H9 (cell line): Measurements from ENCODE around the gene SV2C. TPM values are rescaled to one million over a fixed set of nuclear protein-coding genes. Genes with fewer than 3 reads are reported as not detected.

ENCODE experiments used
- DNase-seq: peaks from one replicate; pipeline ENCODE4 v3.0.0-alpha.2; 2017
- H2AFZ ChIP-seq: one replicate; pipeline ENCODE4 v1.6.1; 2013; ENCODE audit warnings: mild to moderate bottlenecking, low read length, control low read depth, moderate library complexity
- H2AK5ac ChIP-seq: 2 replicates; pipeline ENCODE4 v1.6.1; 2013; ENCODE audit warnings: low read length, control low read depth, mixed read lengths; ENCODE audit not compliant: insufficient read length
- H2BK120ac ChIP-seq: one replicate; pipeline ENCODE4 v1.6.1; 2013; ENCODE audit warnings: low read depth, mild to moderate bottlenecking, low read length, control low read depth, inconsistent platforms; ENCODE audit not compliant: poor library complexity, severe bottlenecking
- H2BK12ac ChIP-seq: 2 replicates; pipeline ENCODE4 v1.6.1; 2013; ENCODE audit warnings: low read length, control low read depth, mixed read lengths, low read depth; ENCODE audit not compliant: insufficient read length
- H2BK15ac ChIP-seq: 2 replicates; pipeline ENCODE4 v1.6.1; 2013; ENCODE audit warnings: low read depth, low read length, control low read depth
- H2BK20ac ChIP-seq: one replicate; pipeline ENCODE4 v1.6.1; 2013; ENCODE audit warnings: low read depth, mild to moderate bottlenecking, low read length, control low read depth, inconsistent platforms; ENCODE audit not compliant: poor library complexity, severe bottlenecking
- H2BK5ac ChIP-seq: 2 replicates; pipeline ENCODE4 v1.6.1; 2013; ENCODE audit warnings: low read length, control low read depth, mixed read lengths; ENCODE audit not compliant: insufficient read length
- H3K14ac ChIP-seq: 2 replicates; pipeline ENCODE4 v1.6.1; 2013; ENCODE audit warnings: low read length, control low read depth; ENCODE audit not compliant: insufficient read depth
- H3K18ac ChIP-seq: 2 replicates; pipeline ENCODE4 v1.6.1; 2013; ENCODE audit warnings: low read depth, mild to moderate bottlenecking, mixed read lengths, low read length, control low read depth; ENCODE audit not compliant: insufficient read length
- H3K23ac ChIP-seq: 2 replicates; pipeline ENCODE4 v1.6.1; 2013; ENCODE audit warnings: low read length, control low read depth, mixed read lengths, low read depth; ENCODE audit not compliant: insufficient read length
- H3K23me2 ChIP-seq: 2 replicates; pipeline ENCODE4 v1.6.1; 2013; ENCODE audit warnings: low read depth, mild to moderate bottlenecking, mixed read lengths, low read length, control low read depth; ENCODE audit not compliant: insufficient read length, poor library complexity, severe bottlenecking
- H3K27ac ChIP-seq: 2 replicates; pipeline ENCODE4 v1.5.1; 2013; ENCODE audit warnings: low read length, control low read depth, mixed read lengths, low read depth; ENCODE audit not compliant: insufficient read length
- H3K27me3 ChIP-seq: 2 replicates; pipeline ENCODE4 v1.6.1; 2013; ENCODE audit warnings: low read length, control low read depth, inconsistent platforms; ENCODE audit not compliant: insufficient read depth
- H3K4ac ChIP-seq: 2 replicates; pipeline ENCODE4 v1.6.1; 2013; ENCODE audit warnings: low read depth, mild to moderate bottlenecking, control low read depth, inconsistent platforms, low read length, moderate library complexity
- H3K4me1 ChIP-seq: 2 replicates; pipeline ENCODE4 v1.6.1; 2013; ENCODE audit warnings: low read length, control low read depth, inconsistent platforms; ENCODE audit not compliant: insufficient read depth
- H3K4me2 ChIP-seq: 2 replicates; pipeline ENCODE4 v1.6.1; 2013; ENCODE audit warnings: low read length, control low read depth, mixed read lengths; ENCODE audit not compliant: insufficient read length, insufficient read depth
- H3K56ac ChIP-seq: 2 replicates; pipeline ENCODE4 v1.6.1; 2013; ENCODE audit warnings: low read depth, mild to moderate bottlenecking, mixed read lengths, low read length, control low read depth; ENCODE audit not compliant: insufficient read length
- H3K79me1 ChIP-seq: 2 replicates; pipeline ENCODE4 v1.6.1; 2013; ENCODE audit warnings: low read depth, mild to moderate bottlenecking, moderate library complexity, low read length, control low read depth, inconsistent platforms; ENCODE audit not compliant: insufficient read depth, poor library complexity, severe bottlenecking
- H3K79me2 ChIP-seq: 2 replicates; pipeline ENCODE4 v1.6.1; 2013; ENCODE audit warnings: low read length, control low read depth, inconsistent platforms; ENCODE audit not compliant: insufficient read depth
- H3K9ac ChIP-seq: 2 replicates; pipeline ENCODE4 v1.6.1; 2013; ENCODE audit warnings: low read length, control low read depth, mixed read lengths; ENCODE audit not compliant: insufficient read length; ENCODE audit errors: extremely low read depth
- H3K9me3 ChIP-seq: one replicate; pipeline ENCODE4 v1.6.1; 2013; ENCODE audit warnings: low read depth, low read length, inconsistent platforms; ENCODE audit not compliant: control insufficient read depth
- H3T11ph ChIP-seq: one replicate; pipeline ENCODE4 v1.6.1; 2013; ENCODE audit warnings: mild to moderate bottlenecking, low read length, control low read depth, inconsistent platforms
- H4K20me1 ChIP-seq: one replicate; pipeline ENCODE4 v1.6.1; 2013; ENCODE audit not compliant: control insufficient read depth, insufficient read length, insufficient read depth
- H4K5ac ChIP-seq: 2 replicates; pipeline ENCODE4 v1.6.1; 2013; ENCODE audit warnings: low read depth, mild to moderate bottlenecking, mixed read lengths, low read length, control low read depth; ENCODE audit not compliant: insufficient read length
- H4K8ac ChIP-seq: replicated peaks from 2 replicates; pipeline ENCODE4 v1.6.1; 2013; ENCODE audit warnings: low read length, control low read depth, mixed read lengths, low read depth; ENCODE audit not compliant: insufficient read length
- H4K91ac ChIP-seq: 2 replicates; pipeline ENCODE4 v1.6.1; 2013; ENCODE audit warnings: low read depth, mild to moderate bottlenecking, moderate library complexity, mixed read lengths, low read length, control low read depth; ENCODE audit not compliant: insufficient read length
- H3K27ac Mint-ChIP-seq, 3 experiments: 2 replicates in 2 of 3; 3 replicates in 1 of 3; pipeline ENCODE4 v1.8.0; 2020 to 2021; ENCODE audit warnings: mixed read lengths in 3 of 3, mild to moderate bottlenecking in 1 of 3, moderate library complexity in 1 of 3
- H3K27me3 Mint-ChIP-seq: 2 replicates; pipeline ENCODE4 v1.8.0; 2021; ENCODE audit warnings: low read depth, mild to moderate bottlenecking, moderate library complexity, mixed read lengths
- H3K36me3 Mint-ChIP-seq, 3 experiments: 2 replicates in 2 of 3; 3 replicates in 1 of 3; pipeline ENCODE4 v1.8.0; 2020 to 2021; ENCODE audit warnings: low read depth in 3 of 3, mixed read lengths in 3 of 3; ENCODE audit not compliant: insufficient read depth in 1 of 3
- H3K4me1 Mint-ChIP-seq, 2 experiments: 2 replicates each; pipeline ENCODE4 v1.8.0; 2020; ENCODE audit warnings: mixed read lengths in 2 of 2
- H3K4me3 Mint-ChIP-seq, 2 experiments: 2 replicates in 1 of 2; 3 replicates in 1 of 2; pipeline ENCODE4 v1.8.0; 2020 to 2021; ENCODE audit warnings: mild to moderate bottlenecking in 2 of 2, mixed read lengths in 2 of 2, moderate library complexity in 1 of 2
- H3K9me3 Mint-ChIP-seq, 2 experiments: 2 replicates in 1 of 2; 3 replicates in 1 of 2; pipeline ENCODE4 v1.8.0; 2020; ENCODE audit warnings: mild to moderate bottlenecking in 2 of 2, mixed read lengths in 2 of 2, moderate library complexity in 1 of 2
- WGBS: extraction: QIAGEN DNeasy Blood & Tissue Kit; methylation state at CpG from one replicate; pipeline ENCODE4 v1.1.7; 2013; ENCODE audit warnings: missing lambda C conversion rate, low lambda C conversion rate, mixed read lengths; ENCODE audit not compliant: insufficient read length; ENCODE audit errors: extremely low coverage; 5-methylcytosine and 5-hydroxymethylcytosine counted together
- total RNA-seq: library from RNA; stranded (reverse); gene quantifications from 2 replicates; pipeline ENCODE4 v1.2.1, GENCODE V29; 2021
- TF ChIP-seq, protein P1 (sequence below): fragments of 200-600 bp; sonication (generic); conservative IDR thresholded peaks from 3 replicates; pipeline ENCODE4 v1.8.0; 2021; ENCODE audit warnings: antibody characterized with exemption, mild to moderate bottlenecking

Gene SV2C
- total RNA-seq, 1 experiment from 2014 or later: 0.09 TPM

DNA sequence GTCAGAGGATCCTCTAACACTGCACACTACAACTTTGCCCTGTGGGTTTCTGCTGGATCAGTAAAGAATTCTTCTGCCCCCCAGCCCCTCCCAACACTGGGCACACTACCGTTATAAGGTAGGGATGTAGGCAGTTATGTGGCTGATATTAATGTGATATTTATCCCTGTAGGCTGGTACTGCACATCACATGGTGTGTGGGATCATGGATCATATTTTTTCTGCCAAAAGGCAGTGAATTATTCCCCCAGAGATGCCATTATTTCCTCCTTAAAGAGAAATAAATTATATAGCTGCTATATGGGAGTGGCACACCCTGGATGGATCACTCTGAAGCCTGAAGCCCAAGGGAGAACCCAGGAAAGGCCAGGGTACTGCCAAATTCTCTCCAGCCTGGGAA is 69.5 kb downstream of the SV2C start:
- no peaks in the 10 kb centered on the region for H3K9me3 Mint-ChIP-seq
- Histone ChIP-seq H3K18ac (no peak overlapping the region), H4K5ac (no peak overlapping the region), H3T11ph (no peak overlapping the region), H3K4ac (no peak overlapping the region), H2BK120ac (no peak overlapping the region), H2BK5ac (no peak overlapping the region), H3K56ac (no peak overlapping the region), H2BK20ac (no peak overlapping the region), H3K23ac (no peak overlapping the region), H2BK12ac (no peak overlapping the region), H3K79me2 (no peaks in the 10 kb centered on the region), H3K9me3 (no peaks in the 10 kb centered on the region), H3K14ac (no peak overlapping the region), H3K27me3 (no peaks in the 10 kb centered on the region), H3K9ac (no peak overlapping the region), H2AK5ac (no peak overlapping the region), H3K27ac (no peak overlapping the region), H4K91ac (no peak overlapping the region), H4K20me1 (no peaks in the 10 kb centered on the region), H3K4me2 (no peak overlapping the region), H4K8ac (no peak overlapping the region), H3K4me1 (peaks cover 12% of the 10 kb centered on the region), H2BK15ac (no peak overlapping the region), H3K23me2 (no peaks in the 10 kb centered on the region), H3K79me1 (no peaks in the 10 kb centered on the region), H2AFZ (no peak overlapping the region)
- no peak overlapping the region for H3K27ac Mint-ChIP-seq
- no peak overlapping the region for H3K4me3 Mint-ChIP-seq
- TF ChIP-seq, protein P1, sequence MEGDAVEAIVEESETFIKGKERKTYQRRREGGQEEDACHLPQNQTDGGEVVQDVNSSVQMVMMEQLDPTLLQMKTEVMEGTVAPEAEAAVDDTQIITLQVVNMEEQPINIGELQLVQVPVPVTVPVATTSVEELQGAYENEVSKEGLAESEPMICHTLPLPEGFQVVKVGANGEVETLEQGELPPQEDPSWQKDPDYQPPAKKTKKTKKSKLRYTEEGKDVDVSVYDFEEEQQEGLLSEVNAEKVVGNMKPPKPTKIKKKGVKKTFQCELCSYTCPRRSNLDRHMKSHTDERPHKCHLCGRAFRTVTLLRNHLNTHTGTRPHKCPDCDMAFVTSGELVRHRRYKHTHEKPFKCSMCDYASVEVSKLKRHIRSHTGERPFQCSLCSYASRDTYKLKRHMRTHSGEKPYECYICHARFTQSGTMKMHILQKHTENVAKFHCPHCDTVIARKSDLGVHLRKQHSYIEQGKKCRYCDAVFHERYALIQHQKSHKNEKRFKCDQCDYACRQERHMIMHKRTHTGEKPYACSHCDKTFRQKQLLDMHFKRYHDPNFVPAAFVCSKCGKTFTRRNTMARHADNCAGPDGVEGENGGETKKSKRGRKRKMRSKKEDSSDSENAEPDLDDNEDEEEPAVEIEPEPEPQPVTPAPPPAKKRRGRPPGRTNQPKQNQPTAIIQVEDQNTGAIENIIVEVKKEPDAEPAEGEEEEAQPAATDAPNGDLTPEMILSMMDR: no peak
- DNase-seq: no peak
- peaks cover 17 to 18% of the 10 kb centered on the region in 2 experiments for H3K4me1 Mint-ChIP-seq
- H3K27me3 Mint-ChIP-seq: peaks cover 2% of the 10 kb centered on the region
- no CpG with 5 or more reads among the region's 1 CpG for WGBS
- no peaks in the 10 kb centered on the region for H3K36me3 Mint-ChIP-seq
